ENCODE results near the gene CTH.
A peak's percentile ranks its signal among the peaks of the same experiment; 100 is the strongest.
"Not testable (repeated sequence)": the region's sequence is repeated elsewhere in the genome, so short reads cannot be mapped to it uniquely, and the experiment has no call there.

CTH gene

GRCh38 chr1:70459496-70460225, 48.6 kb downstream of the CTH start:
- DNase-seq: no peak

- peak; percentile 19 for DNase-seq
Observed at GRCh38 chr1:70460740-70461713, 50.0 kb downstream of the CTH start.

- no peak for DNase-seq
Observed at GRCh38 chr1:70462611-70463010, 51.5 kb downstream of the CTH start.

GRCh38 chr1:70465911-70466310, 54.8 kb downstream of the CTH start:
- no peak for DNase-seq

- no peak for DNase-seq
Observed at GRCh38 chr1:70467531-70467930, 56.5 kb downstream of the CTH start.

GRCh38 chr1:70468180-70468579, 57.1 kb downstream of the CTH start:
- no peak for DNase-seq

GRCh38 chr1:70469184-70469583, 58.1 kb downstream of the CTH start:
- not testable (repeated sequence) for DNase-seq

- no peak for DNase-seq
Observed at GRCh38 chr1:70475023-70475422, 64.0 kb downstream of the CTH start.

GRCh38 chr1:70477090-70477489, 66.0 kb downstream of the CTH start:
- DNase-seq: no peak

- not testable (repeated sequence) for DNase-seq
Observed at GRCh38 chr1:70477905-70478304, 66.8 kb downstream of the CTH start.

- DNase-seq: no peak
Observed at GRCh38 chr1:70483342-70483741, 72.3 kb downstream of the CTH start.

GRCh38 chr1:70485624-70486023, 74.6 kb downstream of the CTH start:
- no peak for DNase-seq

GRCh38 chr1:70486676-70487458, 75.8 kb downstream of the CTH start:
- no peak for DNase-seq

GRCh38 chr1:70487459-70487815, 76.4 kb downstream of the CTH start:
- no peak for DNase-seq

GRCh38 chr1:70487910-70488665, 77.0 kb downstream of the CTH start:
- DNase-seq: no peak
